Activated T-helper 1 cell treated with anti-CD3 and anti-CD28 coated beads, Interleukin-12 subunit alpha, Interleukin-12 subunit beta, Interleukin-2, Interleukin-4 antibody, amounts not matched to agents 30 ng/mL and 10 ng/mL and 1 ng/mL, durations not matched to agents 14 hours and 24 hours and 36 hours (primary cell): Measurements from ENCODE around the gene CRY1. TPM values are rescaled to one million over a fixed set of nuclear protein-coding genes. Genes with fewer than 3 reads are reported as not detected.

Source experiments
- DNase-seq: peaks from one replicate; pipeline ENCODE4 v3.0.0; 2021; ENCODE audit warnings: low spot score
- H3K27ac Mint-ChIP-seq: one replicate; pipeline ENCODE4 v1.8.0; 2021; ENCODE audit warnings: mild to moderate bottlenecking, mixed read lengths
- H3K27me3 Mint-ChIP-seq: one replicate; pipeline ENCODE4 v1.8.0; 2022; ENCODE audit warnings: mild to moderate bottlenecking, moderate library complexity, mixed read lengths; ENCODE audit not compliant: insufficient read depth
- H3K36me3 Mint-ChIP-seq: one replicate; pipeline ENCODE4 v1.8.0; 2021; ENCODE audit warnings: low read depth, mixed read lengths
- H3K4me1 Mint-ChIP-seq: one replicate; pipeline ENCODE4 v1.8.0; 2021; ENCODE audit warnings: low read depth, mixed read lengths
- H3K4me3 Mint-ChIP-seq: one replicate; pipeline ENCODE4 v1.8.0; 2021; ENCODE audit warnings: mild to moderate bottlenecking, moderate library complexity, mixed read lengths
- H3K9me3 Mint-ChIP-seq: one replicate; pipeline ENCODE4 v1.8.0; 2021; ENCODE audit warnings: mixed read lengths
- intact Hi-C: fragments of 100-400 bp; cut with micrococcal nuclease; formaldehyde crosslinking; loops from one replicate; pipeline ENCODE4 v1.15.1; 2024
- total RNA-seq: library from RNA; stranded (reverse); gene quantifications from 2 replicates; pipeline ENCODE4 v1.2.3, GENCODE V29; 2022

CRY1 gene
- total RNA-seq, 1 donor from 2014 or later, result 23.4 TPM

- Mint-ChIP-seq H3K27ac (no peak overlapping the region), H3K9me3 (no peaks in the 10 kb centered on the region), H3K4me3 (no peak overlapping the region), H3K27me3 (no peaks in the 10 kb centered on the region), H3K4me1 (peaks cover 31% of the 10 kb centered on the region), H3K36me3 (peaks cover 27% of the 10 kb centered on the region)
- DNase-seq, result no peak
- intact Hi-C loops, result no loop called here
Observed at GRCh38 chr12:106981788-106982187, 111.6 kb downstream of the CRY1 start.

GRCh38 chr12:106980944-106981343 is 112.4 kb downstream of the CRY1 start:
- intact Hi-C loops, result no loop called here
- no peak for DNase-seq
- Mint-ChIP-seq H3K27me3 (no peaks in the 10 kb centered on the region), H3K36me3 (peaks cover 29% of the 10 kb centered on the region), H3K4me3 (no peak overlapping the region), H3K4me1 (peaks cover 22% of the 10 kb centered on the region), H3K27ac (no peak overlapping the region), H3K9me3 (no peaks in the 10 kb centered on the region)

GRCh38 chr12:106978035-106978800 is 115.1 kb downstream of the CRY1 start:
- H3K36me3 Mint-ChIP-seq, result peaks cover 14% of the 10 kb centered on the region
- no peak overlapping the region for H3K4me3 Mint-ChIP-seq
- peaks cover 12% of the 10 kb centered on the region for H3K4me1 Mint-ChIP-seq
- H3K27me3 Mint-ChIP-seq, result no peaks in the 10 kb centered on the region
- no peak for DNase-seq
- H3K9me3 Mint-ChIP-seq, result no peaks in the 10 kb centered on the region
- intact Hi-C loops, result no loop called here
- no peak overlapping the region for H3K27ac Mint-ChIP-seq

GRCh38 chr12:106976668-106977067 is 116.7 kb downstream of the CRY1 start:
- intact Hi-C loops, result no loop called here
- Mint-ChIP-seq H3K4me1 (peaks cover 12% of the 10 kb centered on the region), H3K27ac (no peak overlapping the region), H3K4me3 (no peak overlapping the region), H3K9me3 (no peaks in the 10 kb centered on the region), H3K36me3 (peaks cover 17% of the 10 kb centered on the region), H3K27me3 (no peaks in the 10 kb centered on the region)
- no peak for DNase-seq

- no peaks in the 10 kb centered on the region for H3K9me3 Mint-ChIP-seq
- H3K27me3 Mint-ChIP-seq, result no peaks in the 10 kb centered on the region
- DNase-seq, result no peak
- H3K4me1 Mint-ChIP-seq, result peaks cover 12% of the 10 kb centered on the region
- intact Hi-C loops, result no loop called here
- H3K27ac Mint-ChIP-seq, result no peak overlapping the region
- H3K36me3 Mint-ChIP-seq, result peaks cover 21% of the 10 kb centered on the region
- H3K4me3 Mint-ChIP-seq, result no peak overlapping the region
Observed at GRCh38 chr12:106975993-106976658, 117.2 kb downstream of the CRY1 start.

- Mint-ChIP-seq H3K4me3 (no peak overlapping the region), H3K27me3 (no peaks in the 10 kb centered on the region), H3K27ac (no peak overlapping the region), H3K9me3 (no peaks in the 10 kb centered on the region), H3K36me3 (peaks cover 25% of the 10 kb centered on the region), H3K4me1 (peaks cover 12% of the 10 kb centered on the region)
- DNase-seq, result no peak
- intact Hi-C loops, result no loop called here
Observed at GRCh38 chr12:106975098-106975497, 118.3 kb downstream of the CRY1 start.

- no peaks in the 10 kb centered on the region for H3K9me3 Mint-ChIP-seq
- peaks cover 27% of the 10 kb centered on the region for H3K36me3 Mint-ChIP-seq
- intact Hi-C loops, result no loop called here
- peaks cover 12% of the 10 kb centered on the region for H3K4me1 Mint-ChIP-seq
- DNase-seq, result no peak
- no peak overlapping the region for H3K4me3 Mint-ChIP-seq
- no peaks in the 10 kb centered on the region for H3K27me3 Mint-ChIP-seq
- no peak overlapping the region for H3K27ac Mint-ChIP-seq
Observed at GRCh38 chr12:106974511-106974910, 118.8 kb downstream of the CRY1 start.

- intact Hi-C loops, result no loop called here
- H3K9me3 Mint-ChIP-seq, result no peaks in the 10 kb centered on the region
- no peak for DNase-seq
Observed at GRCh38 chr12:106973545-106973944, 119.8 kb downstream of the CRY1 start.

GRCh38 chr12:106971065-106971464 is 122.3 kb downstream of the CRY1 start:
- H3K4me3 Mint-ChIP-seq, result no peak overlapping the region
- DNase-seq, result no peak

More at GRCh38 chr12:106973545-106973944, 119.8 kb downstream of the CRY1 start:
- peaks cover 24% of the 10 kb centered on the region for H3K36me3 Mint-ChIP-seq
- no peak overlapping the region for H3K4me3 Mint-ChIP-seq
- H3K27ac Mint-ChIP-seq, result no peak overlapping the region
- no peaks in the 10 kb centered on the region for H3K27me3 Mint-ChIP-seq
- peaks cover 12% of the 10 kb centered on the region for H3K4me1 Mint-ChIP-seq

GRCh38 chr12:106964526-106964925 is 128.8 kb downstream of the CRY1 start:
- H3K36me3 Mint-ChIP-seq, result peaks cover 19% of the 10 kb centered on the region
- DNase-seq, result no peak
- intact Hi-C loops, result no loop called here
- no peak overlapping the region for H3K4me3 Mint-ChIP-seq
- peaks cover 8% of the 10 kb centered on the region for H3K4me1 Mint-ChIP-seq
- no peaks in the 10 kb centered on the region for H3K9me3 Mint-ChIP-seq
- H3K27ac Mint-ChIP-seq, result no peak overlapping the region
- H3K27me3 Mint-ChIP-seq, result no peaks in the 10 kb centered on the region

More at GRCh38 chr12:106971065-106971464, 122.3 kb downstream of the CRY1 start:
- Mint-ChIP-seq H3K27me3 (no peaks in the 10 kb centered on the region), H3K4me1 (peaks cover 12% of the 10 kb centered on the region), H3K9me3 (no peaks in the 10 kb centered on the region), H3K27ac (no peak overlapping the region), H3K36me3 (peaks cover 28% of the 10 kb centered on the region)
- intact Hi-C loops, result no loop called here

GRCh38 chr12:106962286-106962685 is 131.1 kb downstream of the CRY1 start:
- peaks cover 22% of the 10 kb centered on the region for H3K36me3 Mint-ChIP-seq
- no peak overlapping the region for H3K27ac Mint-ChIP-seq
- peaks cover 23% of the 10 kb centered on the region for H3K4me1 Mint-ChIP-seq
- no peaks in the 10 kb centered on the region for H3K9me3 Mint-ChIP-seq
- intact Hi-C loops, result no loop called here
- H3K27me3 Mint-ChIP-seq, result no peaks in the 10 kb centered on the region
- DNase-seq, result no peak
- no peak overlapping the region for H3K4me3 Mint-ChIP-seq

- Mint-ChIP-seq H3K36me3 (peaks cover 19% of the 10 kb centered on the region), H3K27me3 (no peaks in the 10 kb centered on the region), H3K27ac (no peak overlapping the region), H3K9me3 (no peaks in the 10 kb centered on the region), H3K4me3 (no peak overlapping the region), H3K4me1 (peaks cover 28% of the 10 kb centered on the region)
- intact Hi-C loops, result no loop called here
- DNase-seq, result no peak
Observed at GRCh38 chr12:106960443-106960842, 132.9 kb downstream of the CRY1 start.

- no peaks in the 10 kb centered on the region for H3K27me3 Mint-ChIP-seq
- no peaks in the 10 kb centered on the region for H3K9me3 Mint-ChIP-seq
- H3K4me1 Mint-ChIP-seq, result peaks cover 28% of the 10 kb centered on the region
- intact Hi-C loops, result loop anchor here (2.0 to 5.0 kb wide), 3 partner anchors 37 to 709 kb away; partner anchors contain the start of gene CKAP4
- H3K27ac Mint-ChIP-seq, result peak overlapping the region; percentile 10
- H3K4me3 Mint-ChIP-seq, result peak overlapping the region; percentile 97
- DNase-seq, result no peak
- peaks cover 12% of the 10 kb centered on the region for H3K36me3 Mint-ChIP-seq
Observed at GRCh38 chr12:106957583-106957982, 135.8 kb downstream of the CRY1 start.
